ENCODE measurements around the gene EPHA6.

GRCh38 chr3:96814651-96815567 lies 515 bp downstream of the EPHA6 start:
- TF ChIP-seq CTCF (IDR thresholded peaks at IDR 0.05) (no peak), POLR2AphosphoS5 (IDR thresholded peaks at IDR 0.05) (no peak)
